Prostate gland (tissue), 2 donors: Measurements from ENCODE around the gene FITM2.

Source experiments
- POLR2A ChIP-seq: fragments of 450-650 bp; IDR thresholded peaks from one replicate; pipeline ENCODE4 v1.6.1; 2016; ENCODE audit warnings: antibody characterized with exemption, mild to moderate bottlenecking
- POLR2AphosphoS5 ChIP-seq: sonication (generic); formaldehyde crosslinking; IDR thresholded peaks from one replicate; pipeline ENCODE4 v1.6.1; 2017; ENCODE audit warnings: antibody characterized with exemption
- TF ChIP-seq, protein P1 (sequence below), 4 experiments: fragments of 200-600 bp in 2 of 4; fragments of 450-650 bp in 2 of 4; sonication (generic) in 2 of 4; IDR thresholded peaks; 1 replicate in 3 of 4; 2 replicates in 1 of 4; pipeline ENCODE4 v1.5.1; 2016 to 2019; ENCODE audit warnings: antibody characterized with exemption in 4 of 4, mild to moderate bottlenecking in 2 of 4, moderate library complexity in 2 of 4

DNA sequence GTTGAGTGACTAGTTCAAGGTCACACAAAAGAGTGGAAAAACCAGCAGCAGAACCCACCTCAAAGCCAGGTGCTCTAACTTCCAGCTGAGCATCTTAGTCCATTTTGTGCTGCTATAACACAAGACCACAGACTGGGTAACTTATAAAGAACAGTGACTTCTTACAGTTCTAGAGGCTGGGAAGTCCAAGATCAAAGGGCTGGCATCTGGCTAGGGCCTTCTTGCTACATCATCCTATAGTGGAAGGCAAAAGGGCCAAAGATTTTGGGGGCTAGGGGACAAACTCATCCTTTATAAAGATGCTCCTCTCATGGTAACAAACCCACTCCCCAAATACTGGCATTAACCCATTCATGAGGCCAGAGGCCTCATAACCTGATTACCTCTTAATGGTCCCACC lies 9.7 kb downstream of the FITM2 start:
- TF ChIP-seq, protein P1, sequence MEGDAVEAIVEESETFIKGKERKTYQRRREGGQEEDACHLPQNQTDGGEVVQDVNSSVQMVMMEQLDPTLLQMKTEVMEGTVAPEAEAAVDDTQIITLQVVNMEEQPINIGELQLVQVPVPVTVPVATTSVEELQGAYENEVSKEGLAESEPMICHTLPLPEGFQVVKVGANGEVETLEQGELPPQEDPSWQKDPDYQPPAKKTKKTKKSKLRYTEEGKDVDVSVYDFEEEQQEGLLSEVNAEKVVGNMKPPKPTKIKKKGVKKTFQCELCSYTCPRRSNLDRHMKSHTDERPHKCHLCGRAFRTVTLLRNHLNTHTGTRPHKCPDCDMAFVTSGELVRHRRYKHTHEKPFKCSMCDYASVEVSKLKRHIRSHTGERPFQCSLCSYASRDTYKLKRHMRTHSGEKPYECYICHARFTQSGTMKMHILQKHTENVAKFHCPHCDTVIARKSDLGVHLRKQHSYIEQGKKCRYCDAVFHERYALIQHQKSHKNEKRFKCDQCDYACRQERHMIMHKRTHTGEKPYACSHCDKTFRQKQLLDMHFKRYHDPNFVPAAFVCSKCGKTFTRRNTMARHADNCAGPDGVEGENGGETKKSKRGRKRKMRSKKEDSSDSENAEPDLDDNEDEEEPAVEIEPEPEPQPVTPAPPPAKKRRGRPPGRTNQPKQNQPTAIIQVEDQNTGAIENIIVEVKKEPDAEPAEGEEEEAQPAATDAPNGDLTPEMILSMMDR (IDR thresholded peaks at IDR 0.05) = no peak
- no peak for TF ChIP-seq POLR2A
- no peak for TF ChIP-seq POLR2AphosphoS5
